ENCODE data around the gene TMEM120B. TPM values are rescaled to one million over a fixed set of nuclear protein-coding genes. Genes with fewer than 3 reads are reported as not detected.

Gene TMEM120B
- total RNA-seq, 1 experiment from 2014 or later, result 20.5 TPM

- TF ChIP-seq SP1 (IDR thresholded peaks at IDR 0.05; ENCODE audit: low read depth) (no peak), CEBPB (IDR thresholded peaks at IDR 0.05; ENCODE audit: low read depth) (no peak), POLR2AphosphoS5 (IDR thresholded peaks at IDR 0.05; ENCODE audit: low read depth, low read length) (peak; percentile 90), SRF (IDR thresholded peaks at IDR 0.05; ENCODE audit: low read depth) (no peak), TCF7L2 (IDR thresholded peaks at IDR 0.05; ENCODE audit: borderline replicate concordance, extremely low read depth, insufficient read depth, insufficient read length) (no peak), SIN3A (IDR thresholded peaks at IDR 0.05; ENCODE audit: low read depth) (peak; percentile 60), CBX3 (IDR thresholded peaks at IDR 0.05; ENCODE audit: low read depth) (no peak)
These were observed at the start of gene TMEM120B (continued) for GRCh38 chr12:121712461-121713256.

- peak overlapping the region; percentile 21; the same call in 1 of the 2 replicates for H3K27ac ChIP-seq (ENCODE audit: low read depth, low read length)
- no peaks in the 10 kb centered on the region for H3K9me2 ChIP-seq (ENCODE audit: insufficient read depth)
- POLR2A ChIA-PET, result interaction anchor here (1.0 to 1.5 kb wide), 3 partner anchors 9 to 111 kb away, joined by 3 to 6 read pairs (median 6); no protein-coding TSS in a partner anchor
- H4K20me1 ChIP-seq (ENCODE audit: insufficient read depth), result no peaks in the 10 kb centered on the region
- no peaks in the 10 kb centered on the region for H3K27me3 ChIP-seq (ENCODE audit: insufficient read depth, low read length)
- H3K79me2 ChIP-seq (ENCODE audit: insufficient read depth, low read length), result no peaks in the 10 kb centered on the region
- no peak overlapping the region for H3K9ac ChIP-seq (ENCODE audit: low read length)
- RAD21 ChIA-PET (ENCODE audit: low non-redundant PET in 1 of 2, low total read pairs in 2 of 2, uncharacterized antibody in 2 of 2, unreplicated experiment in 2 of 2), result no interaction called here
- BruUV-seq (replicated peaks), result no TSS peak
- DNase-seq (ENCODE audit: low read depth, low spot score) (no peak), ATAC-seq (no peak)
- CTCF ChIA-PET, result interaction anchor here (1.0 to 1.1 kb wide), 2 partner anchors 37 to 111 kb away, joined by 3 to 5 read pairs; partner anchors contain the start of gene ORAI1
- H3K4me3 ChIP-seq (replicated peaks in 1 of 2; ENCODE audit: low read depth in 1 of 2, low read length in 2 of 2), result 0 out of 4 replicates have a peak overlapping the region, but pooled peaks of 1 of the 2 experiments have one; percentile 67
- peak overlapping the region; percentile 78 for H3K4me2 ChIP-seq (ENCODE audit: low read length)
- peaks cover 3 to 18% of the 10 kb centered on the region in 2 experiments; a peak in 3 of 4 replicates for H3K4me1 ChIP-seq (ENCODE audit: control insufficient read depth in 1 of 2, insufficient read depth in 2 of 2, low read length in 2 of 2)
- H3K36me3 ChIP-seq (ENCODE audit: control insufficient read depth in 1 of 2, insufficient read depth in 2 of 2, low read length in 2 of 2), result no peaks in the 10 kb centered on the region
- H3K9me3 ChIP-seq (ENCODE audit: control insufficient read depth in 1 of 2, insufficient read depth in 1 of 2, low read depth in 1 of 2, low read length in 2 of 2), result no peaks in the 10 kb centered on the region
- intact Hi-C loops (cut with micrococcal nuclease), result loop anchor here (5.0 kb wide), 1 partner anchor 36 kb away; the partner anchor contains the start of gene ORAI1
- TF ChIP-seq YY1 (IDR thresholded peaks at IDR 0.05; ENCODE audit: extremely low read depth, insufficient replicate concordance, low read depth, low read length), result no peak
- TF ChIP-seq POLR2AphosphoS5 (IDR thresholded peaks at IDR 0.05; ENCODE audit: low read depth, low read length), result no peak
- TF ChIP-seq JUND (IDR thresholded peaks at IDR 0.05), result no peak
- no peak for TF ChIP-seq SRF (IDR thresholded peaks at IDR 0.05; ENCODE audit: low read depth)
- no peak for TF ChIP-seq ZBTB33 (IDR thresholded peaks at IDR 0.05; ENCODE audit: extremely low read depth, insufficient replicate concordance, low read length)
- no peak for TF ChIP-seq RAD21 (IDR thresholded peaks at IDR 0.05; ENCODE audit: low read depth)
- no peak for TF ChIP-seq POLR2A (IDR thresholded peaks at IDR 0.05; ENCODE audit: borderline replicate concordance, extremely low read depth, insufficient read depth, insufficient read length)
- no peak for TF ChIP-seq TCF7L2 (IDR thresholded peaks at IDR 0.05; ENCODE audit: borderline replicate concordance, extremely low read depth, insufficient read depth, insufficient read length)
- no peak for TF ChIP-seq CTCF (IDR thresholded peaks at IDR 0.05 in 2 of 3, conservative IDR thresholded peaks at IDR 0.05 in 1 of 3; ENCODE audit: borderline replicate concordance in 1 of 3, insufficient read depth in 1 of 3, low read depth in 2 of 3, low read length in 2 of 3)
- TF ChIP-seq EZH2 (IDR thresholded peaks at IDR 0.05), result no peak
- TF ChIP-seq ZFX (IDR thresholded peaks at IDR 0.05), result no peak
- no peak for TF ChIP-seq ELF1 (IDR thresholded peaks at IDR 0.05; ENCODE audit: borderline replicate concordance, low read depth)
- no peak for TF ChIP-seq EGR1 (IDR thresholded peaks at IDR 0.05; ENCODE audit: low read depth)
- TF ChIP-seq FOSL1 (IDR thresholded peaks at IDR 0.05; ENCODE audit: low read depth), result no peak
- TF ChIP-seq CEBPB (IDR thresholded peaks at IDR 0.05; ENCODE audit: low read depth), result no peak
- no peak overlapping the region for H2AFZ ChIP-seq (ENCODE audit: low read depth, low read length, poor library complexity, severe bottlenecking)
These were observed 49.0 kb upstream of the TMEM120B start for GRCh38 chr12:121663610-121663929.

Measured in HCT116 (cell line).